Subcutaneous adipose tissue (tissue), 4 donors: ENCODE results near the gene PEX5L. TPM values are rescaled to one million over a fixed set of nuclear protein-coding genes. Genes with fewer than 3 reads are reported as not detected.

ENCODE experiments used
- CTCF ChIP-seq: fragments of 450-650 bp; IDR thresholded peaks from one replicate; pipeline ENCODE4 v1.5.1; 2016; ENCODE audit warnings: low read depth, mild to moderate bottlenecking, control low read depth, antibody characterized with exemption, moderate library complexity
- total RNA-seq, 4 donors: library from RNA; depleted of rRNA; stranded (reverse); fragments of >200 nt; gene quantifications; one replicate each; pipeline ENCODE4 v1.1.0, GENCODE V29; 2016

The PEX5L gene
- total RNA-seq, 4 donors from 2014 or later = under 0.01 to 0.34 TPM; not detected in 2

GRCh38 chr3:179811321-179812095 is 225.2 kb downstream of the PEX5L start:
- no peak for TF ChIP-seq CTCF

GRCh38 chr3:179809639-179810038 is 227.1 kb downstream of the PEX5L start:
- TF ChIP-seq CTCF = no peak

DNA sequence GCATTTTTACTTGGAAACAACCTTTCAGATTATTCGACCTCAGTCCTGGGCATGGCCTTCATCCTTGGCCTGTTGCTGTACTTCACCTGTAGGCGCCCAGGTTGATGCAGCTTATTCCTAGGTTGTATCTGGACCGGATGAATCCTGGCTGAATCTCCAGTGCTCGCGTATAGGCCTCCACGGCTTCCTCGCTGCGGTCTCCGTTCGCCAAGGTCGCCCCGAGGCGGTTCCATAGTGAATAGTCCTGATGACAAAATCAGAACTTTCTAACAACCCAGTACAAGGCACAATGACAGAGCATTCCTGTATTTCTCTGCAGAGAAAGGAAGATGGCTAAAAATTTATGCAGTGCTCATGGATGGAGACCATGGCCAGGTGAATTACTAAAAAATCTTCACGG is 229.1 kb downstream of the PEX5L start:
- no peak for TF ChIP-seq CTCF

DNA sequence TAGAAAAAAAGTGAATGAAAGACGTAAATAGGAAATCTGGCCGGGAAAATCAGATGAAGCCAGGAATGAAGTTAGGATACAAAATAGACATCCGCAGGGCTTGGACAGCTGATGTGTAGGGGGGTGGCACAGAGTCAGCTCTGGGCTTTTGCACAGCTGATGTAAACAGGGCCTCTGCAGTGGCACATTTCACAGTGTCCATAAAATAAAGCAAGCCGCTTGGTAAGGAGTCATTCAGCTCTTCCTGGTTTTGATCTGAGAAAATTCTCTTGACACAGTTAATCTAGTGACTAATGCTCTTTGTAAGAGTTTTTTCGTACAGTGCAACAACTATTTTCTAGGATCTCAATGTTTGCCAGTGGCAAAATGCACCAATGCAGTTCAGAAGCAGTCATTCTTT is 230.6 kb downstream of the PEX5L start:
- TF ChIP-seq CTCF = no peak

GRCh38 chr3:179801856-179802255 is 234.9 kb downstream of the PEX5L start:
- no peak for TF ChIP-seq CTCF

GRCh38 chr3:179801263-179801662 is 235.5 kb downstream of the PEX5L start:
- no peak for TF ChIP-seq CTCF

- TF ChIP-seq CTCF = no peak
Observed at GRCh38 chr3:179797192-179797591, 239.5 kb downstream of the PEX5L start.
